Naive thymus-derived CD4-positive, alpha-beta T cell (primary cell): ENCODE measurements around the gene CFAP20DC. TPM values are rescaled to one million over a fixed set of nuclear protein-coding genes. Genes with fewer than 3 reads are reported as not detected.

Experiments
- ATAC-seq: fragments of 150-1000 bp; cut with Tn5 transposase; 2 replicates; pipeline ENCODE4 v1.10.0; 2021; ENCODE audit warnings: mild to moderate bottlenecking, moderate library complexity
- CTCF ChIA-PET: fragments of 350-600 bp; sonication (Branson Sonifier 250); formaldehyde crosslinking; loops from one replicate; lab custom pipeline; 2021; ENCODE audit warnings: antibody characterized with exemption; lab: Charles Lee
- POLR2A ChIA-PET: fragments of 350-600 bp; sonication (Branson Sonifier 250); formaldehyde crosslinking; loops from one replicate; lab custom pipeline; 2021; ENCODE audit warnings: antibody characterized with exemption, inconsistent platforms; lab: Charles Lee
- DNase-seq, 9 donors: peaks; one replicate each; pipeline versions ENCODE4 v3.0.0 to v3.0.0-alpha.2; 2020 to 2022; ENCODE audit warnings: mixed read lengths in 1 of 9
- H3K27ac ChIP-seq: one replicate; pipeline ENCODE4 v1.7.0; 2013; ENCODE audit warnings: mild to moderate bottlenecking, low read depth, low read length, moderate library complexity
- H3K27me3 ChIP-seq, 2 donors: one replicate each; pipeline ENCODE4 v1.7.0; 2013; ENCODE audit warnings: low read length in 2 of 2, mild to moderate bottlenecking in 2 of 2, moderate library complexity in 2 of 2; ENCODE audit not compliant: control insufficient read depth in 2 of 2, insufficient read depth in 2 of 2
- H3K36me3 ChIP-seq, 3 experiments: 1 replicate in 2 of 3; 2 replicates in 1 of 3; pipeline ENCODE4 v1.7.0; 2013; ENCODE audit warnings: low read length in 3 of 3, mild to moderate bottlenecking in 3 of 3, moderate library complexity in 1 of 3; ENCODE audit not compliant: insufficient read depth in 3 of 3, control insufficient read depth in 2 of 3
- H3K4me1 ChIP-seq, 2 donors: one replicate each; pipeline ENCODE4 v1.7.0; 2013; ENCODE audit warnings: low read length in 2 of 2, mild to moderate bottlenecking in 2 of 2, moderate library complexity in 1 of 2; ENCODE audit not compliant: control insufficient read depth in 2 of 2, insufficient read depth in 2 of 2
- H3K4me3 ChIP-seq: 2 replicates; pipeline ENCODE4 v1.7.0; 2013; ENCODE audit warnings: mild to moderate bottlenecking, low read length
- H3K9me3 ChIP-seq, 3 experiments: 1 replicate in 2 of 3; 2 replicates in 1 of 3; pipeline ENCODE4 v1.7.0; 2013; ENCODE audit warnings: low read length in 3 of 3; ENCODE audit not compliant: control insufficient read depth in 2 of 3
- H3K27ac Mint-ChIP-seq, 9 donors: one replicate each; pipeline ENCODE4 v1.8.0; 2020 to 2022; ENCODE audit warnings: mixed read lengths in 9 of 9, mild to moderate bottlenecking in 8 of 9, moderate library complexity in 5 of 9, inconsistent platforms in 2 of 9
- H3K27me3 Mint-ChIP-seq, 5 donors: one replicate each; pipeline ENCODE4 v1.8.0; 2021 to 2022; ENCODE audit warnings: mixed read lengths in 5 of 5, mild to moderate bottlenecking in 1 of 5
- H3K36me3 Mint-ChIP-seq, 5 donors: one replicate each; pipeline ENCODE4 v1.8.0; 2020 to 2022; ENCODE audit warnings: mixed read lengths in 5 of 5, mild to moderate bottlenecking in 3 of 5, inconsistent platforms in 1 of 5
- H3K4me1 Mint-ChIP-seq, 7 donors: one replicate each; pipeline ENCODE4 v1.8.0; 2020 to 2022; ENCODE audit warnings: mixed read lengths in 7 of 7, mild to moderate bottlenecking in 3 of 7, inconsistent platforms in 1 of 7
- H3K4me3 Mint-ChIP-seq, 10 donors: one replicate each; pipeline ENCODE4 v1.8.0; 2020 to 2022; ENCODE audit warnings: mild to moderate bottlenecking in 10 of 10, mixed read lengths in 10 of 10, moderate library complexity in 6 of 10, inconsistent platforms in 2 of 10
- H3K9me3 Mint-ChIP-seq, 11 donors: one replicate each; pipeline ENCODE4 v1.8.0; 2020 to 2022; ENCODE audit warnings: mixed read lengths in 11 of 11, mild to moderate bottlenecking in 4 of 11, inconsistent platforms in 1 of 11, moderate library complexity in 1 of 11
- intact Hi-C, 2 donors: fragments of 100-400 bp; cut with micrococcal nuclease; formaldehyde crosslinking; loops; one replicate each; pipeline ENCODE4 v1.15.1; 2023
- polyA plus RNA-seq, 2 donors: library from polyadenylated mRNA; unstranded; fragments of 300-500 nt; fragmentation: Illumina TruSeq; gene quantifications; one replicate each; pipeline ENCODE4 v1.2.3, GENCODE V29; 2021
- total RNA-seq, 6 experiments: library from RNA in 5 of 6; stranded (reverse) in 5 of 6; gene quantifications; 1 replicate in 5 of 6; 2 replicates in 1 of 6; pipeline ENCODE4 v1.2.3 and lab custom pipeline; 2021 to 2026

CFAP20DC gene
- total and polyA plus RNA-seq, 7 experiments from 2014 or later, result 0.24 to 1.2 (median 0.42) TPM; not detected in 3

GRCh38 chr3:58789385-58789784 lies 260.4 kb downstream of the CFAP20DC start:
- Histone ChIP-seq H3K36me3 (no peaks in the 10 kb centered on the region), H3K4me1 (no peaks in the 10 kb centered on the region), H3K27me3 (no peaks in the 10 kb centered on the region), H3K9me3 (no peaks in the 10 kb centered on the region), H3K4me3 (no peak overlapping the region), H3K27ac (no peak overlapping the region)
- Mint-ChIP-seq H3K4me1 (no peaks in the 10 kb centered on the region), H3K9me3 (peaks cover 0 to 4% (median 0%) of the 10 kb centered on the region in 11 donors), H3K27me3 (peaks cover 0 to 12% (median 7%) of the 10 kb centered on the region in 5 donors), H3K27ac (no peak overlapping the region), H3K4me3 (no peak overlapping the region), H3K36me3 (no peaks in the 10 kb centered on the region)
- DNase-seq, result no peak
- ATAC-seq, result no peak
- CTCF ChIA-PET, result no interaction called here
- POLR2A ChIA-PET, result no interaction called here
- intact Hi-C loops, result no loop called here

- ATAC-seq, result no peak
- H3K4me3 Mint-ChIP-seq, result no peak overlapping the region
- no peaks in the 10 kb centered on the region for H3K27me3 ChIP-seq
- no peak overlapping the region for H3K27ac Mint-ChIP-seq
- no peaks in the 10 kb centered on the region for H3K4me1 Mint-ChIP-seq
- no peaks in the 10 kb centered on the region for H3K36me3 ChIP-seq
- H3K4me1 ChIP-seq, result no peaks in the 10 kb centered on the region
- H3K27ac ChIP-seq, result no peak overlapping the region
- POLR2A ChIA-PET, result no interaction called here
- no peak overlapping the region for H3K4me3 ChIP-seq
- DNase-seq, result no peak
- H3K9me3 ChIP-seq, result peaks cover 0 to 4% (median 0%) of the 10 kb centered on the region in 3 experiments
- H3K27me3 Mint-ChIP-seq, result peaks cover 0 to 5% (median 4%) of the 10 kb centered on the region in 5 donors
- intact Hi-C loops, result no loop called here
- CTCF ChIA-PET, result no interaction called here
- H3K36me3 Mint-ChIP-seq, result peaks cover 0 to 7% (median 0%) of the 10 kb centered on the region in 5 donors
- H3K9me3 Mint-ChIP-seq, result peaks cover 2 to 26% (median 10%) of the 10 kb centered on the region in 11 donors
These were observed 264.9 kb downstream of the CFAP20DC start for GRCh38 chr3:58784888-58785287.

GRCh38 chr3:58784425-58784824 lies 265.4 kb downstream of the CFAP20DC start:
- ChIA-PET CTCF (no interaction called here), POLR2A (no interaction called here)
- peaks cover 0 to 4% (median 0%) of the 10 kb centered on the region in 3 experiments for H3K9me3 ChIP-seq
- Mint-ChIP-seq H3K9me3 (peaks cover 5 to 31% (median 14%) of the 10 kb centered on the region in 11 donors), H3K36me3 (peaks cover 0 to 12% (median 0%) of the 10 kb centered on the region in 5 donors), H3K27me3 (peaks cover 0 to 5% (median 3%) of the 10 kb centered on the region in 5 donors), H3K4me3 (no peak overlapping the region), H3K27ac (no peak overlapping the region), H3K4me1 (no peaks in the 10 kb centered on the region)
- no peak overlapping the region for H3K4me3 ChIP-seq
- DNase-seq (no peak), ATAC-seq (no peak)
- intact Hi-C loops, result no loop called here
- H3K27ac ChIP-seq, result no peak overlapping the region
- no peaks in the 10 kb centered on the region for H3K27me3 ChIP-seq
- no peaks in the 10 kb centered on the region for H3K36me3 ChIP-seq
- H3K4me1 ChIP-seq, result no peaks in the 10 kb centered on the region

- Mint-ChIP-seq H3K27me3 (peaks cover 0 to 5% (median 3%) of the 10 kb centered on the region in 5 donors), H3K4me1 (no peaks in the 10 kb centered on the region), H3K27ac (no peak overlapping the region), H3K36me3 (peaks cover 0 to 18% (median 0%) of the 10 kb centered on the region in 5 donors), H3K9me3 (peaks cover 5 to 36% (median 20%) of the 10 kb centered on the region in 11 donors), H3K4me3 (no peak overlapping the region)
- H3K27ac ChIP-seq, result no peak overlapping the region
- CTCF ChIA-PET, result no interaction called here
- no peaks in the 10 kb centered on the region for H3K36me3 ChIP-seq
- H3K27me3 ChIP-seq, result no peaks in the 10 kb centered on the region
- POLR2A ChIA-PET, result no interaction called here
- H3K9me3 ChIP-seq, result peaks cover 0 to 4% (median 0%) of the 10 kb centered on the region in 3 experiments
- no peak overlapping the region for H3K4me3 ChIP-seq
- intact Hi-C loops, result no loop called here
- no peak for DNase-seq
- no peak for ATAC-seq
- H3K4me1 ChIP-seq, result no peaks in the 10 kb centered on the region
These were observed 266.0 kb downstream of the CFAP20DC start for GRCh38 chr3:58783845-58784244.

GRCh38 chr3:58779934-58780333 lies 269.9 kb downstream of the CFAP20DC start:
- DNase-seq, result no peak
- Mint-ChIP-seq H3K27me3 (peaks cover 0 to 8% (median under 1%) of the 10 kb centered on the region in 5 donors), H3K4me3 (no peak overlapping the region), H3K36me3 (peaks cover 0 to 21% (median 0%) of the 10 kb centered on the region in 5 donors), H3K27ac (no peak overlapping the region), H3K9me3 (peaks cover 5 to 44% (median 29%) of the 10 kb centered on the region in 11 donors), H3K4me1 (no peaks in the 10 kb centered on the region)
- H3K4me1 ChIP-seq, result no peaks in the 10 kb centered on the region
- H3K27ac ChIP-seq, result no peak overlapping the region
- intact Hi-C loops, result no loop called here
- H3K27me3 ChIP-seq, result no peaks in the 10 kb centered on the region
- H3K9me3 ChIP-seq, result peaks cover 0 to 16% (median 0%) of the 10 kb centered on the region in 3 experiments
- POLR2A ChIA-PET, result no interaction called here
- ATAC-seq, result no peak
- no peaks in the 10 kb centered on the region for H3K36me3 ChIP-seq
- H3K4me3 ChIP-seq, result no peak overlapping the region
- CTCF ChIA-PET, result no interaction called here

- H3K27ac ChIP-seq, result no peak overlapping the region
- Mint-ChIP-seq H3K27me3 (peaks cover 0 to 8% (median 0%) of the 10 kb centered on the region in 5 donors), H3K9me3 (peaks cover 5 to 32% (median 22%) of the 10 kb centered on the region in 11 donors), H3K4me1 (no peaks in the 10 kb centered on the region), H3K4me3 (no peak overlapping the region), H3K36me3 (peaks cover 0 to 21% (median 0%) of the 10 kb centered on the region in 5 donors), H3K27ac (no peak overlapping the region)
- DNase-seq (no peak), ATAC-seq (no peak)
- ChIA-PET CTCF (no interaction called here), POLR2A (no interaction called here)
- intact Hi-C loops, result no loop called here
- H3K4me1 ChIP-seq, result no peaks in the 10 kb centered on the region
- H3K36me3 ChIP-seq, result no peaks in the 10 kb centered on the region
- H3K9me3 ChIP-seq, result peaks cover 0 to 16% (median 0%) of the 10 kb centered on the region in 3 experiments
- H3K27me3 ChIP-seq, result no peaks in the 10 kb centered on the region
- H3K4me3 ChIP-seq, result no peak overlapping the region
These were observed 273.6 kb downstream of the CFAP20DC start for GRCh38 chr3:58776231-58776630.

GRCh38 chr3:58772462-58772861 lies 277.4 kb downstream of the CFAP20DC start:
- ChIA-PET CTCF (no interaction called here), POLR2A (no interaction called here)
- H3K4me1 Mint-ChIP-seq, result no peaks in the 10 kb centered on the region
- no peak overlapping the region for H3K4me3 Mint-ChIP-seq
- Histone ChIP-seq H3K27me3 (no peaks in the 10 kb centered on the region), H3K4me1 (no peaks in the 10 kb centered on the region), H3K36me3 (no peaks in the 10 kb centered on the region), H3K27ac (no peak overlapping the region), H3K9me3 (no peaks in the 10 kb centered on the region), H3K4me3 (no peak overlapping the region)
- ATAC-seq, result no peak
- peaks cover 0 to 8% (median 0%) of the 10 kb centered on the region in 5 donors for H3K36me3 Mint-ChIP-seq
- peaks cover 0 to 26% (median 24%) of the 10 kb centered on the region in 5 donors for H3K27me3 Mint-ChIP-seq
- peaks cover 0 to 20% (median 9%) of the 10 kb centered on the region in 11 donors for H3K9me3 Mint-ChIP-seq
- no peak for DNase-seq
- intact Hi-C loops, result no loop called here
- H3K27ac Mint-ChIP-seq, result no peak overlapping the region
